ENCODE data around the gene G3BP2.

The G3BP2 gene

GRCh38 chr4:75634951-75635350 is 38.3 kb downstream of the G3BP2 start:
- Histone ChIP-seq H3K23ac (ENCODE audit: low read length) (no peak overlapping the region), H3K79me1 (ENCODE audit: low read length) (no peaks in the 10 kb centered on the region), H3K27me3 (ENCODE audit: insufficient read depth, low read length, poor library complexity) (no peaks in the 10 kb centered on the region), H3K4me2 (ENCODE audit: low read length) (no peak overlapping the region), H3K4me3 (ENCODE audit: low read length) (no peak overlapping the region), H2BK15ac (replicated peaks; ENCODE audit: low read depth) (no peak overlapping the region), H2AK5ac (ENCODE audit: low read length) (no peak overlapping the region), H4K8ac (ENCODE audit: low read depth, low read length) (no peak overlapping the region), H2BK5ac (ENCODE audit: low read length) (no peak overlapping the region), H3K9ac (ENCODE audit: low read length) (no peak overlapping the region), H3K56ac (ENCODE audit: low read length) (no peak overlapping the region), H4K5ac (ENCODE audit: low read length) (no peak overlapping the region), H3K18ac (ENCODE audit: low read length) (no peak overlapping the region), H3K79me2 (ENCODE audit: control insufficient read depth, insufficient read depth, low read length) (no peaks in the 10 kb centered on the region), H2BK120ac (ENCODE audit: low read depth, low read length) (no peak overlapping the region), H3K4ac (ENCODE audit: low read depth, low read length) (no peak overlapping the region), H3K36me3 (ENCODE audit: control insufficient read depth, insufficient read depth, low read length) (no peaks in the 10 kb centered on the region), H3K4me1 (ENCODE audit: control insufficient read depth, low read depth, low read length) (peaks cover 2% of the 10 kb centered on the region), H3K27ac (ENCODE audit: low read depth, low read length) (no peak overlapping the region)
- DNase-seq, result no peak
- whole genome bisulfite sequencing (ENCODE audit: extremely low coverage, insufficient coverage, low lambda C conversion rate), result no CpG with 5 or more reads among the region's 2 CpGs

- DNase-seq, result no peak
- Histone ChIP-seq H3K23ac (ENCODE audit: low read length) (no peak overlapping the region), H2AK5ac (ENCODE audit: low read length) (no peak overlapping the region), H3K27ac (ENCODE audit: low read depth, low read length) (no peak overlapping the region), H3K4ac (ENCODE audit: low read depth, low read length) (no peak overlapping the region), H3K79me1 (ENCODE audit: low read length) (no peaks in the 10 kb centered on the region), H3K4me1 (ENCODE audit: control insufficient read depth, low read depth, low read length) (peaks cover 2% of the 10 kb centered on the region), H3K27me3 (ENCODE audit: insufficient read depth, low read length, poor library complexity) (no peaks in the 10 kb centered on the region), H2BK5ac (ENCODE audit: low read length) (no peak overlapping the region), H2BK120ac (ENCODE audit: low read depth, low read length) (no peak overlapping the region), H3K9ac (ENCODE audit: low read length) (no peak overlapping the region), H4K5ac (ENCODE audit: low read length) (no peak overlapping the region), H3K4me2 (ENCODE audit: low read length) (no peak overlapping the region), H4K8ac (ENCODE audit: low read depth, low read length) (no peak overlapping the region), H3K79me2 (ENCODE audit: control insufficient read depth, insufficient read depth, low read length) (no peaks in the 10 kb centered on the region), H3K18ac (ENCODE audit: low read length) (no peak overlapping the region), H3K4me3 (ENCODE audit: low read length) (no peak overlapping the region), H3K36me3 (ENCODE audit: control insufficient read depth, insufficient read depth, low read length) (no peaks in the 10 kb centered on the region), H3K56ac (ENCODE audit: low read length) (no peak overlapping the region), H2BK15ac (replicated peaks; ENCODE audit: low read depth) (no peak overlapping the region)
- no CpG with 5 or more reads among the region's 3 CpGs for WGBS (ENCODE audit: extremely low coverage, insufficient coverage, low lambda C conversion rate)
Measured at GRCh38 chr4:75634281-75634680, 38.9 kb downstream of the G3BP2 start.

- no peak overlapping the region for H3K9ac ChIP-seq (ENCODE audit: low read length)
- no peak overlapping the region for H2AK5ac ChIP-seq (ENCODE audit: low read length)
- no peak overlapping the region for H3K23ac ChIP-seq (ENCODE audit: low read length)
- no peak overlapping the region for H3K18ac ChIP-seq (ENCODE audit: low read length)
- H4K5ac ChIP-seq (ENCODE audit: low read length), result no peak overlapping the region
- no peaks in the 10 kb centered on the region for H3K36me3 ChIP-seq (ENCODE audit: control insufficient read depth, insufficient read depth, low read length)
- no peak overlapping the region for H3K4me2 ChIP-seq (ENCODE audit: low read length)
- no peak overlapping the region for H3K27ac ChIP-seq (ENCODE audit: low read depth, low read length)
- no peak overlapping the region for H2BK120ac ChIP-seq (ENCODE audit: low read depth, low read length)
- H3K4me3 ChIP-seq (ENCODE audit: low read length), result no peak overlapping the region
- no peak overlapping the region for H2BK5ac ChIP-seq (ENCODE audit: low read length)
- no peak overlapping the region for H3K4ac ChIP-seq (ENCODE audit: low read depth, low read length)
- DNase-seq, result no peak
- H2BK15ac ChIP-seq (replicated peaks; ENCODE audit: low read depth), result no peak overlapping the region
- no peak overlapping the region for H4K8ac ChIP-seq (ENCODE audit: low read depth, low read length)
- H3K56ac ChIP-seq (ENCODE audit: low read length), result no peak overlapping the region
- H3K27me3 ChIP-seq (ENCODE audit: insufficient read depth, low read length, poor library complexity), result no peaks in the 10 kb centered on the region
- H3K79me2 ChIP-seq (ENCODE audit: control insufficient read depth, insufficient read depth, low read length), result no peaks in the 10 kb centered on the region
- no peaks in the 10 kb centered on the region for H3K79me1 ChIP-seq (ENCODE audit: low read length)
- H3K4me1 ChIP-seq (ENCODE audit: control insufficient read depth, low read depth, low read length), result peaks cover 2% of the 10 kb centered on the region
- WGBS (ENCODE audit: extremely low coverage, insufficient coverage, low lambda C conversion rate), result no CpG with 5 or more reads among the region's 2 CpGs
Measured at GRCh38 chr4:75633846-75634245, 39.4 kb downstream of the G3BP2 start.

- no CpG with 5 or more reads among the region's 9 CpGs for WGBS (ENCODE audit: extremely low coverage, insufficient coverage, low lambda C conversion rate)
- no peak overlapping the region for H3K27ac ChIP-seq (ENCODE audit: low read depth, low read length)
Measured at GRCh38 chr4:75630937-75631329, 42.3 kb downstream of the G3BP2 start.

GRCh38 chr4:75630174-75630936 is 42.9 kb downstream of the G3BP2 start, which contains the start of gene CDKL2:
Gene CDKL2 (minus strand): TSS chr4:75630528. CDS start chr4:75625988, 4,540 bp downstream.
- Histone ChIP-seq H3K56ac (ENCODE audit: low read length) (peak within 1 kb of the TSS; percentile 74), H3K18ac (ENCODE audit: low read length) (no peak within 1 kb of the TSS), H3K4me3 (ENCODE audit: low read length) (peak within 1 kb of the TSS; percentile 43), H3K9ac (ENCODE audit: low read length) (peak within 1 kb of the TSS; percentile 44), H4K5ac (ENCODE audit: low read length) (no peak within 1 kb of the TSS), H4K8ac (ENCODE audit: low read depth, low read length) (no peak within 1 kb of the TSS), H3K23ac (ENCODE audit: low read length) (no peak within 1 kb of the TSS), H3K4me1 (ENCODE audit: control insufficient read depth, low read depth, low read length) (peaks cover 2% of the 10 kb centered on the region), H2BK15ac (replicated peaks; ENCODE audit: low read depth) (no peak within 1 kb of the TSS), H2AK5ac (ENCODE audit: low read length) (no peak within 1 kb of the TSS), H3K4ac (ENCODE audit: low read depth, low read length) (no peak within 1 kb of the TSS), H3K79me2 (ENCODE audit: control insufficient read depth, insufficient read depth, low read length) (no peaks in the 10 kb centered on the region), H3K4me2 (ENCODE audit: low read length) (peak within 1 kb of the TSS; percentile 89), H3K27ac (ENCODE audit: low read depth, low read length) (no peak within 1 kb of the TSS), H3K36me3 (ENCODE audit: control insufficient read depth, insufficient read depth, low read length) (no peaks in the 10 kb centered on the region), H3K79me1 (ENCODE audit: low read length) (no peaks in the 10 kb centered on the region), H3K27me3 (ENCODE audit: insufficient read depth, low read length, poor library complexity) (no peaks in the 10 kb centered on the region), H2BK5ac (ENCODE audit: low read length) (no peak within 1 kb of the TSS), H2BK120ac (ENCODE audit: low read depth, low read length) (no peak within 1 kb of the TSS)
- DNase-seq, result peak; percentile 95
- WGBS (ENCODE audit: extremely low coverage, insufficient coverage, low lambda C conversion rate), result no CpG with 5 or more reads among the region's 57 CpGs

More at GRCh38 chr4:75630937-75631329, 42.3 kb downstream of the G3BP2 start:
- Histone ChIP-seq H3K9ac (ENCODE audit: low read length) (peak overlapping the region; percentile 44), H2BK120ac (ENCODE audit: low read depth, low read length) (no peak overlapping the region), H3K27me3 (ENCODE audit: insufficient read depth, low read length, poor library complexity) (no peaks in the 10 kb centered on the region), H3K23ac (ENCODE audit: low read length) (no peak overlapping the region), H2BK15ac (replicated peaks; ENCODE audit: low read depth) (no peak overlapping the region), H3K79me2 (ENCODE audit: control insufficient read depth, insufficient read depth, low read length) (no peaks in the 10 kb centered on the region), H4K5ac (ENCODE audit: low read length) (no peak overlapping the region), H2BK5ac (ENCODE audit: low read length) (no peak overlapping the region), H2AK5ac (ENCODE audit: low read length) (no peak overlapping the region), H3K18ac (ENCODE audit: low read length) (no peak overlapping the region), H4K8ac (ENCODE audit: low read depth, low read length) (no peak overlapping the region), H3K56ac (ENCODE audit: low read length) (peak overlapping the region; percentile 74), H3K4me1 (ENCODE audit: control insufficient read depth, low read depth, low read length) (peaks cover 2% of the 10 kb centered on the region), H3K4me3 (ENCODE audit: low read length) (peak overlapping the region; percentile 38), H3K36me3 (ENCODE audit: control insufficient read depth, insufficient read depth, low read length) (no peaks in the 10 kb centered on the region), H3K4me2 (ENCODE audit: low read length) (peak overlapping the region; percentile 70), H3K79me1 (ENCODE audit: low read length) (no peaks in the 10 kb centered on the region), H3K4ac (ENCODE audit: low read depth, low read length) (no peak overlapping the region)
- no peak for DNase-seq

GRCh38 chr4:75629239-75629638 is 44.0 kb downstream of the G3BP2 start:
- H3K9ac ChIP-seq (ENCODE audit: low read length), result no peak overlapping the region
- H3K36me3 ChIP-seq (ENCODE audit: control insufficient read depth, insufficient read depth, low read length), result no peaks in the 10 kb centered on the region
- peaks cover 2% of the 10 kb centered on the region for H3K4me1 ChIP-seq (ENCODE audit: control insufficient read depth, low read depth, low read length)
- DNase-seq, result no peak
- no CpG with 5 or more reads among the region's 2 CpGs for WGBS (ENCODE audit: extremely low coverage, insufficient coverage, low lambda C conversion rate)
- H3K27me3 ChIP-seq (ENCODE audit: insufficient read depth, low read length, poor library complexity), result no peaks in the 10 kb centered on the region
- no peak overlapping the region for H4K8ac ChIP-seq (ENCODE audit: low read depth, low read length)
- H3K4ac ChIP-seq (ENCODE audit: low read depth, low read length), result no peak overlapping the region
- H2BK5ac ChIP-seq (ENCODE audit: low read length), result no peak overlapping the region
- H3K23ac ChIP-seq (ENCODE audit: low read length), result no peak overlapping the region
- no peak overlapping the region for H3K4me2 ChIP-seq (ENCODE audit: low read length)
- no peak overlapping the region for H2AK5ac ChIP-seq (ENCODE audit: low read length)
- H4K5ac ChIP-seq (ENCODE audit: low read length), result no peak overlapping the region
- H3K79me1 ChIP-seq (ENCODE audit: low read length), result no peaks in the 10 kb centered on the region
- no peak overlapping the region for H3K18ac ChIP-seq (ENCODE audit: low read length)
- no peak overlapping the region for H3K27ac ChIP-seq (ENCODE audit: low read depth, low read length)
- H2BK15ac ChIP-seq (replicated peaks; ENCODE audit: low read depth), result no peak overlapping the region
- no peak overlapping the region for H3K56ac ChIP-seq (ENCODE audit: low read length)
- no peak overlapping the region for H3K4me3 ChIP-seq (ENCODE audit: low read length)
- H2BK120ac ChIP-seq (ENCODE audit: low read depth, low read length), result no peak overlapping the region
- H3K79me2 ChIP-seq (ENCODE audit: control insufficient read depth, insufficient read depth, low read length), result no peaks in the 10 kb centered on the region

Data from mesendoderm (in vitro differentiated cells).